GM12892 (cell line): ENCODE results near the gene KRT34.

ENCODE experiments used
- DNase-seq: peaks from one replicate; pipeline ENCODE4 v3.0.0; 2011; ENCODE audit not compliant: insufficient read length
- FAIRE-seq: peaks from 2 replicates; lab custom pipeline; 2011; peaks lifted over from hg19 to GRCh38; lab: Jason Lieb, UNC
- POLR2A ChIP-seq: IDR thresholded peaks from 2 replicates; pipeline ENCODE4 v1.6.1; 2011; ENCODE audit warnings: low read depth, low read length, control low read depth
- POLR2AphosphoS5 ChIP-seq: IDR thresholded peaks from 2 replicates; pipeline ENCODE4 v1.6.1; 2011; ENCODE audit warnings: low read depth, low read length, control low read depth
- TAF1 ChIP-seq: IDR thresholded peaks from 2 replicates; pipeline ENCODE4 v1.6.1; 2011; ENCODE audit warnings: low read depth, mild to moderate bottlenecking, control low read depth, low read length, borderline replicate concordance

The KRT34 gene

GRCh38 chr17:41345992-41346391, 36.1 kb downstream of the KRT34 start:
- TF ChIP-seq POLR2AphosphoS5: no peak
- no peak for TF ChIP-seq TAF1
- FAIRE-seq: no peak
- no peak for DNase-seq

GRCh38 chr17:41343029-41343428, 39.1 kb downstream of the KRT34 start:
- DNase-seq (no peak), FAIRE-seq (no peak)
- no peak for TF ChIP-seq POLR2AphosphoS5
- TF ChIP-seq POLR2A: no peak
- no peak for TF ChIP-seq TAF1

GRCh38 chr17:41340934-41341861, 40.9 kb downstream of the KRT34 start:
- DNase-seq: no peak
- no peak for TF ChIP-seq POLR2AphosphoS5
- no peak for TF ChIP-seq POLR2A
- TF ChIP-seq TAF1: no peak
- no peak for FAIRE-seq

GRCh38 chr17:41340494-41340893, 41.6 kb downstream of the KRT34 start:
- FAIRE-seq (no peak), DNase-seq (no peak)
- TF ChIP-seq TAF1 (no peak), POLR2A (no peak), POLR2AphosphoS5 (no peak)

GRCh38 chr17:41339571-41340172, 42.4 kb downstream of the KRT34 start:
- FAIRE-seq (no peak), DNase-seq (no peak)
- no peak for TF ChIP-seq POLR2A

- FAIRE-seq (no peak), DNase-seq (no peak)
- TF ChIP-seq POLR2AphosphoS5 (no peak), POLR2A (no peak), TAF1 (no peak)
These were observed 43.1 kb downstream of the KRT34 start for GRCh38 chr17:41338961-41339485.

GRCh38 chr17:41335747-41336146, 46.4 kb downstream of the KRT34 start:
- TF ChIP-seq TAF1 (no peak), POLR2A (no peak), POLR2AphosphoS5 (no peak)
- no peak for DNase-seq
- FAIRE-seq: no peak

- TF ChIP-seq POLR2A (no peak), POLR2AphosphoS5 (no peak), TAF1 (no peak)
- no peak for FAIRE-seq
- no peak for DNase-seq
These were observed 47.5 kb downstream of the KRT34 start for GRCh38 chr17:41334385-41335305.

- FAIRE-seq: no peak
- no peak for DNase-seq
- TF ChIP-seq TAF1: no peak
- TF ChIP-seq POLR2AphosphoS5: no peak
- no peak for TF ChIP-seq POLR2A
These were observed 48.3 kb downstream of the KRT34 start for GRCh38 chr17:41333836-41334235.

- TF ChIP-seq POLR2AphosphoS5: no peak
- no peak for DNase-seq
- FAIRE-seq: no peak
These were observed 49.0 kb downstream of the KRT34 start for GRCh38 chr17:41333098-41333497.

- TF ChIP-seq POLR2A: no peak
- no peak for TF ChIP-seq TAF1
- TF ChIP-seq POLR2AphosphoS5: no peak
- FAIRE-seq (no peak), DNase-seq (no peak)
These were observed 49.9 kb downstream of the KRT34 start for GRCh38 chr17:41332239-41332638.
